NCI-H128 (cell line): ENCODE results near the gene LTB4R.
"Not testable (repeated sequence)": the region's sequence is repeated elsewhere in the genome, so short reads cannot be mapped to it uniquely, and the experiment has no call there.

Experiments
- DNase-seq: peaks from one replicate; lab custom pipeline; 2025; ENCODE audit not compliant: unreplicated experiment; lab: John Stamatoyannopoulos, UW

LTB4R gene

GRCh38 chr14:24317141-24317928 is 6.0 kb downstream of the LTB4R start:
- DNase-seq = no peak

- no peak for DNase-seq
Measured at GRCh38 chr14:24321212-24321975, 10.1 kb downstream of the LTB4R start.

GRCh38 chr14:24322672-24323071 is 11.4 kb downstream of the LTB4R start:
- DNase-seq = no peak

- DNase-seq = no peak
Measured at GRCh38 chr14:24323341-24323740, 12.0 kb downstream of the LTB4R start.

GRCh38 chr14:24324024-24324423 is 12.7 kb downstream of the LTB4R start:
- no peak for DNase-seq

- no peak for DNase-seq
Measured at GRCh38 chr14:24325041-24325530, 13.8 kb downstream of the LTB4R start.

GRCh38 chr14:24325963-24326362 is 14.7 kb downstream of the LTB4R start:
- no peak for DNase-seq

GRCh38 chr14:24327303-24327702 is 16.0 kb downstream of the LTB4R start:
- no peak for DNase-seq

GRCh38 chr14:24327914-24328313 is 16.6 kb downstream of the LTB4R start:
- DNase-seq = not testable (repeated sequence)

GRCh38 chr14:24329073-24329663 is 17.9 kb downstream of the LTB4R start:
- no peak for DNase-seq

GRCh38 chr14:24329736-24330135 is 18.4 kb downstream of the LTB4R start:
- no peak for DNase-seq

- no peak for DNase-seq
Measured at GRCh38 chr14:24330973-24331674, 19.8 kb downstream of the LTB4R start.

- DNase-seq = no peak
Measured at GRCh38 chr14:24331731-24332267, 20.5 kb downstream of the LTB4R start.

- DNase-seq = peak; percentile 59
Measured at GRCh38 chr14:24332268-24332993, 21.1 kb downstream of the LTB4R start.

- no peak for DNase-seq
Measured at GRCh38 chr14:24334431-24335291, 23.4 kb downstream of the LTB4R start, which contains the start of gene ADCY4. TSS of gene ADCY4 (minus strand) at chr14:24335071. CDS start at chr14:24334652, 419 bp downstream.

- no peak for DNase-seq
Measured at GRCh38 chr14:24335461-24336171, 24.3 kb downstream of the LTB4R start.

- no peak for DNase-seq
Measured at GRCh38 chr14:24337144-24337823, 26.0 kb downstream of the LTB4R start.

GRCh38 chr14:24337824-24338175 is 26.5 kb downstream of the LTB4R start:
- no peak for DNase-seq
